GM18526 (cell line): ENCODE measurements around the gene SH3RF1.

Experiments
- POLR2A ChIP-seq: IDR thresholded peaks from 3 replicates; pipeline ENCODE4 v1.6.1; 2011; ENCODE audit not compliant: insufficient read length; ENCODE audit errors: extremely low read depth

SH3RF1 gene

GRCh38 chr4:169079942-169080827 lies 190.6 kb downstream of the SH3RF1 start:
- TF ChIP-seq POLR2A = peak; percentile 52

GRCh38 chr4:169074117-169074516 lies 196.6 kb downstream of the SH3RF1 start:
- TF ChIP-seq POLR2A = no peak

- no peak for TF ChIP-seq POLR2A
Observed at GRCh38 chr4:169071747-169072146, 199.0 kb downstream of the SH3RF1 start.

DNA sequence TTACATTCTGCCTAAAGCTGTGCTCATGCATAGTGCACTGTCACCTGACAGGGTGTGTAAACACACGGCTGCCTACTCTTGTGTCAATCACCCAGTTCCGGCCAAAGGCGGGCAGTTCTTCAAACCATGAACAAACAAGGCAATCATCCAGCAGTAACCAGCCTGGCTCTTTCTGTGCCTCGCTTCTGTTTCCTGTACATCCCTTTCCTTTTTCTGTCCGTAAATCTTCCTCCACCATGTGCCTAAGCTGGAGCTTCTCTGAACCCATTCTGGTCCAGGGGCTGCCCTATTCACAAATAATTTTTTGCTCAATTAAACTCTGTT lies 199.9 kb downstream of the SH3RF1 start:
- TF ChIP-seq POLR2A = no peak

DNA sequence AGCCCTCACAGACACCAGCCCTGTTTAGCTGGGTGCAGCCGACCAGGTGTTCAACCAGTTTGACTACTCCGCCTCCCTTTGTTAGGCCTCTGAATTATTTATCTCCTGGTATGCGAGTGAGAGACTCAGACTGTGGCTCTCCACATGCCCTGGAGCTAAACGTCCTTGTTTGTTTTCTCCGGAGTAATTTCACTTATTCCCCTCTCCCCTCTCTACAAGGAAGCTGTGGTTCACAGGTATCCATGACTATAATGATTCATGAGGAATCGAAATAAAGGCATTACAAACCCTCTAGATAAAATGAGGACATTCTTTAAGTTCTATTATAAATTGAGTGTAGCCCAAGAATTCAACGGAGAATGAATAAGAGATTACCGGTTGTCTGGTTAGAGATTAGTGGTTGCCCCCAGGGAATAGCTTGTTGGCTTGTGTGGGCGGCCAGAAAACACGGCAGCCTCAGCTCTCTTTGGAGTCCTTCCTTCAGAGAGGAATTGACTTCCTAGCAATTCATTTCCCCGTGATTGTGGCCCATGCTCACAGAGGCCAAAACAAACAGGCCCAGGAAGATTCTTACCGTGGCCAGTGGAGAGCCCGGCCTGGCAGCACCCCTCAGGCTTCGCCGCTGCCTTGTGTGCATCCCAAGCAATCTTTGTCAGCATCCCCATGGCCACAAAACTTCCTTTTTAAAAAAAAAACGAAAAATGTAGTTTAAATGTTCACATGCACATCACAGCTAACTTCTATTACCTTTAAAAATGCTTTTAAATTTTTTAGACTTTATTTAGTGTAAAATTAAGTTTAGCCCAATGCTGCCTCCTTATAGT lies 200.5 kb downstream of the SH3RF1 start:
- no peak for TF ChIP-seq POLR2A

DNA sequence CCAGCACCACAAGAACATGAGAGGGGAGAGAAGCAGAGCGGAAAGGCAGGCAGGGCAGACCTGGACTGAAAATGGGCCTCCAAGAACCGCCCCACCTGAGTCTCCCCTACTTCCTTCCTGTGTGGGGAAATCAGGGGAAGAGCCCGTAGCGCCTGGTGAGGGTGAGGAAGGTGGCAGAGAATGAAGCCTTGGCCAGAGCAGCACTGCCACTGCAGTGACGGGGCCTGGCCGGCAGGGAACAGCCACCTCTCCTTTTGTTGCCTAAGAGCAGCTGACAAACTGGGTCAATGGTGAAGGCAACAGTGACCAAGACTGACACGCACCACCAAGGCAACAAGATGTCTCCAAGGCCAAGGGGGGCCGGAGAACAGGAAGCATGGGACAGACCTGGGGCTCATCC lies 202.3 kb downstream of the SH3RF1 start:
- no peak for TF ChIP-seq POLR2A

DNA sequence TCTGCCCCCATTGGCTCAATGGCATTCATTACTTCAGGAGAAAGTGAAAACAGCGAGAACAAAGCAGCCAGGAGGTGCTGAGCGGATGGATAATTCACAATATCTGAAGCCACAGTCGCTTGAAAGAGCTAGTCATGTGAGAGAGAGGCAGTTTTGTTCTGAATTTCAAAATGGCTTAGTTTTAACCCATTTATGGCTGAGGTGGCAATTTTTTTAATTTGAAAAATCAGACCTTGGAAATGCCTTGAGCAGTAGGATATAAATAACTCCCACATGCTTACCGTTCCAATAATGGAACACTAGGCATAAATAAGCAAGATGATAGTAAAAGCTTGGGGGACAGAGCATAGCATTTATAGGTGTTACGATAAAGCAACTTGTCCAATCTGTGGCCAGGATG lies 203.8 kb downstream of the SH3RF1 start:
- no peak for TF ChIP-seq POLR2A

DNA sequence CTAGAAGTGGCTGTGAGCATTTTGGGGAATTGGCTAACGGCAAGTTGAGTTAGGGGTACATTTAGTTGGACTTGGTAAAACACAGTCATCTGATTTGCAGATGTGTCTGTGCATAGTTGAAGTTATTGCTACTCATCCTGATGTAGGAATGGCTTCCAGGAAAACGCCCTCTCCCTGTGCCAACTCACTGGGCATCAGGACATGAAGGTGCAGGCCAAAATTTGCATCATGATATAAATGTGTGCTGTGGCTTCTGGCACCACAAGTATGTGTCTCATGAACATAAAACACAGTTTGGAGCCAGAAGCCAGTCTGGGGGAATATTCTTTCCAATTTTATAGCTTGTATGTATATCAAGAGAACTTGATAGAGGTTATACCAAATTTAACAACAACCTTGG lies 206.5 kb downstream of the SH3RF1 start:
- TF ChIP-seq POLR2A = no peak

DNA sequence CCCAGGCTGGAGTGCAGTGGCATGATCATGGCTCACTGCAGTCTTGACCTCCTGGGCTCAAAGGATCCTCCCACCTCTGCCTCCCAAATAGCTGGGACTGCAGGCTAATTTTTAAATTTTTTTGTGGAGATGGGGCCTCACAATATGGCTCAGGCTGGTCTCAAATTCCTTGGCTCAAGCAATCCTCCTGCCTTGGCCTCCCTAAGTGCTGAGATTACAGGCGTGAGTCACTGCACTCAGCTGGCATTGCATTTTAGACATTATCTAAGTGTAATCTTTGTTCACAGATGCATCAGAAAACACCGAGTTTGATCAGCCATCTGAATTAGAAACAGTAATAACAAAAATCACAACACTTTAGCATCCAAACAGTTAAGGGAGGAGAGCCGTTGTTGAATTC lies 207.3 kb downstream of the SH3RF1 start:
- TF ChIP-seq POLR2A = no peak

- no peak for TF ChIP-seq POLR2A
Observed at GRCh38 chr4:169062897-169063244, 207.9 kb downstream of the SH3RF1 start.

DNA sequence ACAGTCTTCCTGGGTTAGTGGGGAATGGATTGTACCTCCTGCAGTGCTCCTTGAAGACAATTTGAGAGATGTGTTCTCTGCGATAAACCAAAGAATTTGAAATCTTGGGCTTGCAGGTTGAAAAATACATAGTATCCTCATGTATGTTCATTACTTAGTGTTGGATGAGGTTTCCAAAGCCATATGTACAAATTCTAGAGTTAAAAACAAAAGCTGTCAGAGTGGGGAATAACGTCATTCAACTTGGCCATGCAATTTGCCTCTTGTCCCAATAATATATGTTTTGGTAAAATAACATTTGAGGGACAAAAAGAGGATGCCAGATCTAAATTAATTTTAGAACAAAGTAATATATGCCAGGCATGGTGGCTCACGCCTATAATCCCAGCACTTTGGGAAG lies 209.4 kb downstream of the SH3RF1 start:
- no peak for TF ChIP-seq POLR2A

DNA sequence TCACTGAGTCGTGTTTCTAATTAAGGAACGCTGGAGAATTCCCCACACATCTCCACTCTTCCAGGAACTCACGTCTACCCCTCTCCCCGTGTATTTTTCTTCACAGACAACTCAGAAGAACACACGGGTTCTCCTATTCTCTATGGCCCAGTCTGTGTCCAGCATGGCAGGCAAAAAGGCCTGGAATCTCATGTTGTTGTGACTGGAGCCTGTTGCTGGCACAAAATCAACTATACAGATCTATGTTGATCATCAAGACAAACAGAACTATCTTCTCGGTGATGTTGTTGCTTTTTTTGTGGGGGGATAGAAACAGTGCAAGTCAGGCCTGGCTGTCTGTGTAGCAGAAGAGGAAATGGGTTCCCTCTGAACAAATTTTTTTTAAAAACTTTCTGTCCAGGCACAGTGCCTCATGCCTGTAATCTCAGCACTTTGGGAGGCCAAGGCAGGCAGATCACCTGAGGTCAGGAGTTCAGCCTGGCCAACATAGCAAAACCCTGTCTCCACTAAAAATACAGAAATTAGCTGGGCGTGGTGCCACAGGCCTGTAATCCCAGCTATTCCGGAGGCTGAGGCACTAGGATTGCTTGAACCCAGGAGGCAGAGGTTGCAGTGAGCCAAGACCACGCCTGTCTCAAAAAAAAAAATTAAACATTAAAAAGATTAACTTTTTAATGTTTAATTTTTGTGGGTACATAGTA lies 210.2 kb downstream of the SH3RF1 start:
- no peak for TF ChIP-seq POLR2A

GRCh38 chr4:169059306-169060211 lies 211.2 kb downstream of the SH3RF1 start:
- TF ChIP-seq POLR2A = no peak

- no peak for TF ChIP-seq POLR2A
Observed at GRCh38 chr4:169058312-169058711, 212.4 kb downstream of the SH3RF1 start.

DNA sequence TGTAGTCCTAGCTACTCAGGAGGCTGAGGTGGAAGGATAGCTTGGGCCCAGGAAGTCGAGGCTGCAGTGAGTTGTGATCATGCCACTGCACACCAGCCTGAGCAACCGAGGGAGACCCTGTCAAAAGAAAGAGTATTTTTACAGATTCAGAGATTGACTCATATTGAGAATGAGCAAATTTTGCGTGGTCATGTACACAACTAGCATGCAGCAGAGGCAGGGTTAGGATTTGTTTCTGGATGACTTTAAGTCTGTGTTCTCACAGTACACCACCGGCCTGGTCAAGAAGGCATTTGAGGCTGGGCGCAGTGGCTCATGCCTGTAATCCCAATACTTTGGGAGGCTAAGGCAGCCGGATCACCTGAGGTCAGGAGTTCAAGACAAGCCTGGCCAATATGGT lies 215.9 kb downstream of the SH3RF1 start:
- no peak for TF ChIP-seq POLR2A

DNA sequence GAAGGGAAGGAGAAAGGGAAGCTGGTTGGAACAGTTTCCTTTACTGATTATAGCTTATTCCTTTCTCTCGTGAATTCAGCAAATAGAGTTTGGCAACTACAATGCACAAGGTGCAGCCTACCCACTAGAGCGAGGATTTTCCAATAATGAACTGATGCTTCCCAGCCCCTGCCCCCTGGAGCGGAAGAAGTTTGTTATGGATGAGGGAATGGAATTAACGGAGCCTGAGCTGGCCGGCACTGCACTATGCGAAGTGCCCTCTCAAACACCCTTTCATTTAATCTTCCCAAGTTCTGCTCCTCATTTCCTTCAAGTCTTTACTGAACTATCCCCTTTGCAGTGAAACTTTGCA lies 218.2 kb downstream of the SH3RF1 start:
- no peak for TF ChIP-seq POLR2A
